ENCODE data around the gene KCNG4. TPM values are rescaled to one million over a fixed set of nuclear protein-coding genes. Genes with fewer than 3 reads are reported as not detected.
"Not testable (repeated sequence)": the region's sequence is repeated elsewhere in the genome, so short reads cannot be mapped to it uniquely, and the experiment has no call there.

Gene KCNG4
- total RNA-seq, 6 experiments from 2014 or later, result not detected

DNA sequence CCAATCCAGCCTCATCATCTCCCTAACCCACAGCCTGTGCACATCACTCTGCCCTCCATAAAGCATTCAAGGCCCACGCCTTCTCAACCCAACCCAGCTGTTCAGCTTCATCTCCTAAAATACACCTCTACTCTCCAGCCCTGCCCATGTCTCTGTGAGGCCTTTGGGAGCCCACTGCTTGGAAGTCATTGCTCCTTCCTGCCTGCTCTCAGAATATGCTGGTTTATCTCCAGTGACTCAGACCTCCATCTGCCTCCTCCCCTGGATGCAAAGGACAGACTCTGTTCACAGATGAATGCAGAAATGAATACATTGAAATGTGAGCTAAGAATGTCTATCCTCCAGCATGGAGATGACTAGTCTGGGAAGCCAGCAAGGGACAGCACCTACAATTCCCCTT is 19.0 kb downstream of the KCNG4 start:
- H3K4me1 Mint-ChIP-seq (ENCODE audit: low read depth), result peaks cover 19% of the 10 kb centered on the region
- H3K36me3 Mint-ChIP-seq (ENCODE audit: low read depth), result 0 out of 2 replicates have a peak, but pooled peaks cover 4% of the 10 kb centered on the region
- peaks cover 25% of the 10 kb centered on the region for H3K27me3 Mint-ChIP-seq (ENCODE audit: insufficient read depth)
- no peak overlapping the region for H3K4me3 Mint-ChIP-seq
- DNase-seq, result peak; percentile 33
- no peak overlapping the region for H3K27ac Mint-ChIP-seq
- H3K9me3 Mint-ChIP-seq, result no peaks in the 10 kb centered on the region
- TF ChIP-seq, protein P1, sequence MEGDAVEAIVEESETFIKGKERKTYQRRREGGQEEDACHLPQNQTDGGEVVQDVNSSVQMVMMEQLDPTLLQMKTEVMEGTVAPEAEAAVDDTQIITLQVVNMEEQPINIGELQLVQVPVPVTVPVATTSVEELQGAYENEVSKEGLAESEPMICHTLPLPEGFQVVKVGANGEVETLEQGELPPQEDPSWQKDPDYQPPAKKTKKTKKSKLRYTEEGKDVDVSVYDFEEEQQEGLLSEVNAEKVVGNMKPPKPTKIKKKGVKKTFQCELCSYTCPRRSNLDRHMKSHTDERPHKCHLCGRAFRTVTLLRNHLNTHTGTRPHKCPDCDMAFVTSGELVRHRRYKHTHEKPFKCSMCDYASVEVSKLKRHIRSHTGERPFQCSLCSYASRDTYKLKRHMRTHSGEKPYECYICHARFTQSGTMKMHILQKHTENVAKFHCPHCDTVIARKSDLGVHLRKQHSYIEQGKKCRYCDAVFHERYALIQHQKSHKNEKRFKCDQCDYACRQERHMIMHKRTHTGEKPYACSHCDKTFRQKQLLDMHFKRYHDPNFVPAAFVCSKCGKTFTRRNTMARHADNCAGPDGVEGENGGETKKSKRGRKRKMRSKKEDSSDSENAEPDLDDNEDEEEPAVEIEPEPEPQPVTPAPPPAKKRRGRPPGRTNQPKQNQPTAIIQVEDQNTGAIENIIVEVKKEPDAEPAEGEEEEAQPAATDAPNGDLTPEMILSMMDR (IDR thresholded peaks at IDR 0.05), result no peak

DNA sequence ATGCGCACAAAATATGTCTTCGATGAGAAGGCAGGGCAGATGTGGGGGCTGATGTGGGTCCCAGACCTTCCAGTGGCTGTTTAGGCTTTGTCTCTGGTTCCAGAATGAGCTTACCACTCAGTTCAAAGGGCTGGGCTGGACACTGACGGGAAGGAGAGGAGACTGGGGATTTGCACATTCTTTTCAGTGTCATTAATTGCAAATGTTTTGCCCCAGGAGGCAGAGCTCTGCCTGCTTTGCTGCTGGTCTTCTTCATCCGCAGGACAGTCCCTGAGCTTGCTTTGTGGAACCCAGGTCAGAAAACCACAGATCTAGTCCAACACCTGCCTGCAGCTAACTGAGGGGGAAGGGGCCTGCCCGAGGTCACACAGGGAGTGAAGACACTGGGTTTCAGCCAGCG is 20.9 kb downstream of the KCNG4 start:
- DNase-seq, result no peak
- Mint-ChIP-seq H3K9me3 (no peaks in the 10 kb centered on the region), H3K36me3 (ENCODE audit: low read depth) (0 out of 2 replicates have a peak, but pooled peaks cover 4% of the 10 kb centered on the region), H3K27me3 (ENCODE audit: insufficient read depth) (peaks cover 34% of the 10 kb centered on the region), H3K27ac (no peak overlapping the region), H3K4me3 (no peak overlapping the region), H3K4me1 (ENCODE audit: low read depth) (peaks cover 15% of the 10 kb centered on the region)
- TF ChIP-seq, protein P1 (IDR thresholded peaks at IDR 0.05), result no peak

DNA sequence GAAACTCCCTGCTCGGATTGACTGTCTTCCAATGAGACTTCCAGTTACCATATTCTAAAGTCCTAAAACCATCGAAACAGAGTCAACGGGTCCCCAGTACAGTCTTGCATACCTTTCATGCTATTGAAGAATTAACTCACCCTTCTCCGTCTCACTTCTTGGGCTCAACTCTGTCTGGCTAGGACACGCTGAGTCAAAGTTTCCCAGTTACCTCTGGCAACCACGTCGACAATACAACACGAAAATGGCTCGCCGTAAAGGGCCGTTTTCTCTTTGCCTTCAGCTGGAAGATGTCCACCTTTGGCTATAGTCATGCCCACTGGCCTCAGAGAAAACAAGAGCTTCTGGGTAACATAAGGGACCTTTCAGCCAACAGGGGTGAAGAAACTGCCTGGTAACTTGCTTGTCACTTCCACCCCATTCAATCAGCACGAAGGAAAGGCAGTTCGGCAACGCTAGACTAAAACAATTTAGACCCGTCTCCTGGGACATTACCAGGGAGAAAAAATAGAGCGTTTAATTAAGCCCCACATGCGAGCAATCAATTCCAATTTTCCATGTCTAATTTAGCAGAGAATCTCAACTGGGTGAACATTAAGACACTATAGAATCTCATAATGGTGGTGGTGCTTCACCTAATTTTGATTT is 21.5 kb downstream of the KCNG4 start:
- DNase-seq, result no peak
- peaks cover 34% of the 10 kb centered on the region for H3K27me3 Mint-ChIP-seq (ENCODE audit: insufficient read depth)
- no peak overlapping the region for H3K27ac Mint-ChIP-seq
- TF ChIP-seq, protein P1 (IDR thresholded peaks at IDR 0.05), result no peak
- H3K4me1 Mint-ChIP-seq (ENCODE audit: low read depth), result peaks cover 8% of the 10 kb centered on the region
- 0 out of 2 replicates have a peak, but pooled peaks cover 4% of the 10 kb centered on the region for H3K36me3 Mint-ChIP-seq (ENCODE audit: low read depth)
- no peaks in the 10 kb centered on the region for H3K9me3 Mint-ChIP-seq
- no peak overlapping the region for H3K4me3 Mint-ChIP-seq

DNA sequence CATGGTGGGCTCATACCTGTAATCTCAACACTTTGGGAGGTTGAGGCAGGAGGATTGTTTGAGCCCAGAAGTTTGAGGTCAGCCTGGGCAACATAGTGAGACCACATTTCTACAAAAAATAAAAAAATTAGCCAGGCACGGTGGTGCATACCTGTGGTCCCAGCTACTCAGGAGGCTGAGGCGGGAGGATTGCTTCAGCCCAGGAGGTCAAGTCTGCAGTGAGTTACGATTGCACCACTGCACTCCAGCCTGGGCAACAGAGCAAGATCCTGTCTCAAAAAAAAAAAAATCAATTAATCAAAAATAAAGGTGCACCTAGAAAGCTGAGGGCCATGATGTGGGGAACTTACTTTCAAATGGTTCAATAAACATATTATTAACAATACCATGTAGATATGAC is 23.7 kb downstream of the KCNG4 start:
- H3K4me1 Mint-ChIP-seq (ENCODE audit: low read depth); DNase-seq; H3K4me3 Mint-ChIP-seq; H3K36me3 Mint-ChIP-seq (ENCODE audit: low read depth); H3K9me3 Mint-ChIP-seq; H3K27ac Mint-ChIP-seq: not testable (repeated sequence)
- peaks cover 34% of the 10 kb centered on the region for H3K27me3 Mint-ChIP-seq (ENCODE audit: insufficient read depth)

DNA sequence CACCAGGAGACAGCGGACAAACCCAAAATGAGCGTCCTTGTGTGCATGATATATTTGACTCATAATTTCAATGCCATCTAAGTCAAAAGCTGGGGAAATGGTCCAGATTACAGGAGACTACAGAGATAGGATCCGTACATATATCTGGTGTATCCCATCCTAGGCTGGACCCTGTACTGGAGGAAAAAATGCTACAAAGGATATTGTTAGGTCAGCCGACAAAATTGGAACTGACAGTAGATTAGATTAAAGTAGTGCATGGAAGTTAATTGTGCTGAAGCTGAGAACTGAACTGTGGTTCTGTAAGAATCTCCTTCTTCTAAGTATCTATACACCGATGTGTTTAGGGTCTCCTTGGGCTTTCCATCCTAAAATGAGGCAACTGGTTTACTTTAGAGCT is 24.3 kb downstream of the KCNG4 start:
- H3K4me3 Mint-ChIP-seq, result no peak overlapping the region
- TF ChIP-seq, protein P1 (IDR thresholded peaks at IDR 0.05), result no peak
- H3K27me3 Mint-ChIP-seq (ENCODE audit: insufficient read depth), result peaks cover 34% of the 10 kb centered on the region
- H3K9me3 Mint-ChIP-seq, result no peaks in the 10 kb centered on the region
- DNase-seq, result no peak
- no peak overlapping the region for H3K27ac Mint-ChIP-seq
- H3K4me1 Mint-ChIP-seq (ENCODE audit: low read depth), result peaks cover under 1% of the 10 kb centered on the region; the same call in 1 of the 2 replicates
- no peaks in the 10 kb centered on the region for H3K36me3 Mint-ChIP-seq (ENCODE audit: low read depth)

DNA sequence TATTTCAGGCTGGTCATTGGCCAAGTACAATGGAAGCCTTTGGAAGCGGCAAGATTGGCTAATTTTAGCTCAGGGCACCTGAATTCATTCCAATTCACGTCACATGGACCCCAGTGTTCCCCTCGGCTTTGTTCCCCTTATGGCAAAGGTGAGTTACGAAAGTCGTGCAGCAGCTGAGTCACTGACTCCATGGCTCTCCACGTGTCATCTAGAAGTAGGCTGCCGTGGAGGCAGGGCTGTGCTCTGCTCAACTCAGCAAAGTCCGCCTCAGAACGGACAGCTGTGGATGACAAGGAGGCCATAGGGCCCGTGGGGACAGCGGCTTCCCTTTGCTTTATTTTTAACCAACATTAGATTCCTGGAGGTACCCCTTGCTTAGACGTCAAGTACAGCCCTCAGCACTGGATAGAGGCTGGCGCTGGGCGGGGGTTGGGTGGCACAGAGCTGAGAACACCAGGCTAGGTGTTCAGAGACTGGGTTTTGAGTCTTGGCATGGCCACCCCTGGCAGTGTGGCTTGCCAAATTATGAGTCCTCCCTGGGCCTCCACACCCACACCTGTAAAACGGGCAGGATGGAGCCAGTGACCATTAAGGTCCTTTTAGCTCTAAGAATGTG is 25.3 kb downstream of the KCNG4 start:
- peaks cover 36% of the 10 kb centered on the region for H3K27me3 Mint-ChIP-seq (ENCODE audit: insufficient read depth)
- TF ChIP-seq, protein P1 (IDR thresholded peaks at IDR 0.05), result no peak

More for the DNA sequence above, 25.3 kb downstream of the KCNG4 start:
- Mint-ChIP-seq H3K36me3 (ENCODE audit: low read depth) (no peaks in the 10 kb centered on the region), H3K27ac (no peak overlapping the region), H3K4me3 (no peak overlapping the region), H3K9me3 (no peaks in the 10 kb centered on the region), H3K4me1 (ENCODE audit: low read depth) (no peaks in the 10 kb centered on the region)
- no peak for DNase-seq

Measured in HFFc6 (cell line).